SIG-M5 (cell line): ENCODE results near the gene YJEFN3.

Experiments
- DNase-seq: peaks from one replicate; lab custom pipeline; 2025; lab: John Stamatoyannopoulos, UW

Gene YJEFN3

DNA sequence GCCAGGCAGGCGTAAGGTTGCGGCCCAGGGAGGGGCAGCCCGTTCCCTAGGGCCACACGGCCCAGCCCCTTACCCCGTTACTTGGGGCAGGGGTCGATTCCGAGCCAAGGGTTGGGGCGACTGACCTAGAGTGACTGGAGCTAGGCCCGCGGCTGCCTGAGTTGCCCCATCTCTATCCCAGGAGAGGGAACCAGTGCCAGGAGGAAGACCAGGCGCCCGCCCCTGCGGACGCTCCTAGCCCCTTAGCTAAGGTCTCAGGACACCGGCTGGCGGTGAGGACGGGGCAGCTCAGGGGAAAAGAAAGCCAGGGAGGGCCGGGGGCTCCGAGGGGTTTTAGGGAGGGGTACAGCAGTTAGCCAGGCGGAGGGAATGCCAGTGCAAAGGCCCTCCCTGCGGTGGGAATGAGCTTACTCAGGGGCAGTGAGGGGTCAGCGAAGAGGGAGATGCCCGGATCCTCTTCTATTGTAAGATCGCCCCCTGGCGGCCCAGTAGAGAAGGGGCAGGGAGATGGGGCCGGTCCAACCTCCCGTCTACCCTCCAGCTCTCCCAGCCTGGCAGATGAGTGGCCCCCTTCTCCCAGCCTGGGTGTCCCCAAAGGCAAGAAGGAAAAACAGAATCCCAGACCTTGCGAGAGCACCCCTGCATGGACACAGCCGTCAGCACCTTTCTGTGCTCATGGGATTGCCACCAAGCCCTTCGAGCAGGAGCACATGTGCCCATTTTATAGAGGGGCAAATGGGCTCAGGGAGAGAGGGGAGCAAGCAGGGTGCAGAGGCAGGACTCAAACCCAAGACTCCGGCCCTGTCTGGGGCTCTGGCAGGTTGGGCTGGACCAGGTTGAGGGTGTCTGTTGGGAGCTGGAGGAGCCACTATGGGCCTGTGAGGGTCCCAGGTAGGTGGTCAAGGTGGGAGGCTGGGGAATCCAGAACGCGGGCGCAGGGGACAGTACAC, 25.6 kb downstream of the YJEFN3 start:
- no peak for DNase-seq

DNA sequence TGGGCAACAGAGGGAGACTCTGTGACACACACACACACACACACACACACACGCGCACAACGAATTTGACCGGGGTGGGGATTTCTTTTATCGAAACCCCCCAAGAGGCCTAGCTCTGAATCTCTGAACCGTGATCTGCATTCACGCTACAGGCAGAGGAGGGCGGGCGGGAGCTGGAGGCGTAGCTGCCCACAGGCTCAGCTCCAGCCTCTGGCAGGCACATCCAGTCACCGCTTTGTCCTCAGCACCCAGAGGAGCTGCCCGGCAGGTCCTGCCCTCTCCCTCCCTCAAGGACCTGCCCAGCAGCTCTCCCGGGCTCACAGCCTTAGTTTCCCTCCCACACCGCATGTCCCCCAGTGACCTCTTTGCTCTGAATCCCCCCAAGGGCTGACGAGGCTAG, 29.3 kb downstream of the YJEFN3 start:
- no peak for DNase-seq

DNA sequence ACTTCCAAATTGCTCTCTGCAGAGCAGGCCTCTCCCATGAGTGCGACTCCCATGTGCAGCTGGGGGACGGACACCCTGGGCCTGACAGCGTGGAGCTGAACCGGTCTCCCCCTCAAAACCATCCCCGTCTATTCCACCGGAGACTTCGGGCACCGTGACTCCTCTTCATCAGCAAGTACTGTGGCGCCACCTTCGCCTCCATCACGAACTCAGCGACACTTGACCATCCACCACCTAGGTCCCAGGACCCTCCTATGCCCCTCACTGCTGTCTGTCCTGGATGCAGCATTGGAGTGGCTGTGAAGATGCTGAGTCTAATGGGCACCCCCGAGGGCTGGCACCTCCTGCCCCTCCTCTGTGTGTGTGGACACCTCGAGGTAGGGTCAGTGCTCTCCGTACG, 29.9 kb downstream of the YJEFN3 start:
- DNase-seq, result no peak

DNA sequence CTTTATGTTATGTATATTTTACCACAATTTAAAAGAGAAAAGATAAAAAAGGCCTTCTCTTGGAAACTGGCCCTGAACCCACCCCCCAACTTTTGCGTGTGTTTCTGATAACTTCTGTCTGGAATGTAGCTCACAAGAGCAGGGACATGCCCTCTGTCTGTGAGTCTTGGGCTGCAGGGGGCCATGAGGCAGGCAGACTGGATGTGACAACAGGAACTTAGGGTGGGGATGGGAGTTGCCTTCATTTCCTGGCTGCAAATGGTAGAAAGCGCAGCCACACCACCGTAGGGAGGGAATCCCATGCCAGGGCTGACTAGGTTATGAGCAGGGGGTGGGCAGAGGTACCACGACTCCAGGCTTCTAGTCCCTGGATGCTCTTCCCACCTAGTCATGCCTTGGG, 31.2 kb downstream of the YJEFN3 start:
- no peak for DNase-seq

DNA sequence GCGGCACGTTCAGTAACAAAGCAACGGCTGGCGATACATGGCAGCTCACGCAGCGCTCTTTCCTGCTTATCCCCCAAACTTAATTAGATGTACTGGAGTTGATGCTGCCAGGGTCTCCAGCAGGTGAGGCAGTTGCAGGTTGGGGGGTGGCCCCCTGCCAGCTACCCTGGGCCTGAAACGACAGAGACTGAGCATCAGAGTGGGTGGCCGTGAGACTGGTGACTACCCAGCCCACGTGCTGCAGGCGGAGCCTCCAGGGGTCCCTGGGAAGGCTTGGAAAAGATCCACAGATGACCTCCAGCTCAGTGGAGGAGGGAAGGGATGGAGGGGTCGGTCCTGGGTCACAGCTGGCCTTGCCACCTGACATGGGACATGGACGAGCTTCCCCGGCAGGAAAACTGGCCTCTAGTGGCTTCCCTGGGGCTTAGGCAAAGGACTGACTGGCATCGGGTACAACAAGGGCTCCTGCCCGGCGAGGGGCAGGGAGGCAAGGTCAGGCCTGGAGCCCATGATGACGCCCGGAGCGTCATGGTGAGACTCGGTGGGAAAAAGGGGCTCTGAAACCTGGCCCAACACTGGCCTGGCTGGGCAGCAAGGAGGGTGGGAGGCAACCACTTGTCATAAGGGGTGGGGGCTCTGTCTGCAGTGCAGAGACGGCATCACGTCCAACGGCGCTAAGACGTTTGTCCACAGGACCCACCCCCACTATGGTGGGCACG, 33.4 kb downstream of the YJEFN3 start:
- DNase-seq, result no peak

DNA sequence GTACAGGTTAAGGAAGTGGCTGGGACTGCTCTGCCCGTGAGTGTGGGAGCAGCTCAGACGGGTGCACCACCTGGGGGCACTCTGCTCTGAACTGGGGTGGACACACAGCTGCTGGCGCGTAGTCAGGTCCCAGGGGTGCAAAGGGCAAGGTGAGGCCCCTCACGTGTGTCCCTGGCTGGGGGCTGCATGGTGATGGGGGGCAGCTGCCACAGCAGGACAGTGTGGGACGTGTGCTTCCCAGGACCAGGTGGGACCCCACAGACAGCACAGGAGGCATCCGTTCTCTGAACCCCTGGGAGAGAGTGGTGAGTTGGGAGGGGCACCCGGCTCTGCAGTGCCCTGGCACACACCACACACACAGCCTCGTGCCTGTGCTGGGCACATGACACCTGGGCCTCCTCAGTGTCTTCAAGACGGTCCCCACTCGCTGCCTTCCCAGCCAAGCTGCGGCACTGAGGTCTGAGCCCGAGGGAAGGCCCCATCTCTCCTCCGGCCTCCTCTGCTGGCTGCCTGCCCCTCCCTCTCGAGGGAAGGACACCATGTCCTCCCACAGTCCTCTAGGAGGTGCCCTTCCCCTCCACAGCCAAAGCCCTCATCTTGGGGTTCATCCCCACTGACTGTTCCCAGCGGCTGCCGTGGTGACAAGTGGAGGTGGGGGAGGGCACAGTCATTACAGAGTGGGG, 34.1 kb downstream of the YJEFN3 start:
- DNase-seq, result no peak

DNA sequence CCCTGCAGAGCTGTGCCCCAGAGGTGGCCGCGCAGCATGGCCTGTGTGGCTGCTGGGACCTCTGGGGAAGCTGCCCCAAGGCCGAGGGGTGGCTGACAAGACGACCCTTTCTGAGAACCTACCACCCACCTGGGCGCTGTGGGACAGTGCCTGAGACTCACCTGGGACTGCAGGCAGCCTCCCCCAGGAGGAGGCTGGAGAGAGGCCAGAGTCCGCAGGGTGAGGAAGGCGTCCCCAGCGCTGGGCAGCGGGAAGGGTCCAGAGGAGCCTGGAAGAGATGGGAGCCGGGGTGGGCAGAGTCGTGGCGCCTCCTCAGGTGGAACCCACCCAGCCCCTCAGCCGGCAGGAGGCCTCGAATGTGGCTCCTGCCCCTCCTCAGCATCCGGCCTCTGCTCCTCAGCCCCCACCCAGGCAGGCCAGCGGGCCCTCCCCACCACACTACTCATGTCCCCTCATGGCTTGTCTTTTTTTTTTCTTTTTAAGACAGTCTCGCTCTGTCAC, 34.7 kb downstream of the YJEFN3 start:
- no peak for DNase-seq

DNA sequence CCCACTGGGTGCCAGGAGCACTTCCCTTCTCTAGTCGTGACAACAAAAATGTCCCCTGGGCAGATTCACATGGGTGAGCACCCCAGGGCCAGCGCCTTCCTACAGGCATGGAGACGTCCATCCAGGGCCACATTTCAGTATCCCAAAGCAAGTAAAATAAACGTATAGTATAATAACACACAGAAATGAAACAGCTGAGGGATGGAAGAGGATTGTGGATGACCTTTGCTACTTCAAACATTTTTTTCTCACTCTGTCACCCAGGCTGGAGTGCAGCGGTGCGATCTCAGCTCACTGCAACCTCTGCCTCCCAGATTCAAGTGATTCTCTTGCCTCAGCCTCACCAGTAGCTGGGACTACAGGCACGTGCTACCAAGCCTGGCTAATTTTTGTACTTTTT, 37.6 kb downstream of the YJEFN3 start:
- no peak for DNase-seq

DNA sequence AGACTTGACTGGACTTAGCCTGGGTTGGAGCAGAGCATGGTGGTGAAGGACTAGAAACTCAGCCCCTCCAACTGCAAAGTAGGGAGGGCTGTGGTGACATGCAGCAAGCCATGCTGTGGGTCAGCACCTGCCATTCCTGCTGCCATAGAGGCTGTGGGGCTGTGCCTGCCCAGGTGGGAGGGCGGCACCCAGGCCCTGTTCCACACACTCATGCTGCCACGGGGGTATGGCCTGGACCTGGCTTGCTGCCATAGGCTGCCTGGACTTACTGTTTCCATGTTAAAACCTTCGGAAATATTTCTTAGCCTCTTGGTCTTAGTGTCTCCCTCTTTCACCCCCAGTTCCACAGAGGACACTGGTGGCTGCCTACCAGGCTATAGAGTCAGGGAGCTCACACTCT, 38.7 kb downstream of the YJEFN3 start:
- DNase-seq, result no peak

DNA sequence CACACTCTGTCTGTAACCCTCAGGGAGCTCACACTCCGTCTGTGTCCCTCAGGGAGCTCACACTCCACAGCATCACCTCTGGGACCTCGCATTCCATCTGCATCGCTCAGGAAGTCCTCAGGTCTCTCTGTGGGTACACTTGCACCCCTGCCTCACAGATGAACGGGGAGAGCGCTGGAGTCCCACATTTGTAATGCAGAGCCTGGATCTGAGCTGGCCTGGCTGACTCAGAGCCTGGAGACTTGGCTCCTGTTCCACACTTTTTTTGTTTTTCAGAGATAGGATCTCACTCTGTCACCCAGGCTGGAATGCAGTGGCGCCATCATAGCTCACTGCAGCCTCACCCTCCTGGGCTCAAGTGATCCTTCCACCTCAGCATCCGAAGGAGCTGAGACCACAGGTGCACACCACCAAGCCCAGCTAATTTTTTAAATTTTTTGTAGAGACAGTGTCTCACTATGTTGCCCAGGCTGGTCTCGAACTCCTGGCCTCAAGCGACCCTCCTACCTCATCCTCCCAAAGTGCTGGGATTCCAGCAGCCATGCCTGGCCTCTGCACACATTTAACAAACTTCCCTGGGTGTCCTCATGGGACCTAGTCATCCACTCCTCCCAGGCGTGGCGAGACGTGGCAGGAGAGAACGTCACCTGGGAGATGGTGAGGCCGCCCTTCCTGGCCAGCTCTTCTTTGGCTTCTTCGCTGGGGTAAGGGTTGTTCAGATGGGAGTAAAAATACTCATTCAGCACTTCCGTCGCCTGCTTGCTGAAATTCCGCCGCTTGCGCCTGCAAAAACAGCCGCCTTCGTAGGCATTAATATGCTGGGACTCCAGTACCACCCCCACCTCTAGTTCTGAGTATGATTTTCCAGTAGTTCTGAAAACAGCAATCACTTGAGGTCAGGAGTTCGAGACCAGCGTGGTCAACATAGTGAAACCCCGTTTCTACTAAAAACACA, 40.4 kb downstream of the YJEFN3 start:
- DNase-seq, result no peak

DNA sequence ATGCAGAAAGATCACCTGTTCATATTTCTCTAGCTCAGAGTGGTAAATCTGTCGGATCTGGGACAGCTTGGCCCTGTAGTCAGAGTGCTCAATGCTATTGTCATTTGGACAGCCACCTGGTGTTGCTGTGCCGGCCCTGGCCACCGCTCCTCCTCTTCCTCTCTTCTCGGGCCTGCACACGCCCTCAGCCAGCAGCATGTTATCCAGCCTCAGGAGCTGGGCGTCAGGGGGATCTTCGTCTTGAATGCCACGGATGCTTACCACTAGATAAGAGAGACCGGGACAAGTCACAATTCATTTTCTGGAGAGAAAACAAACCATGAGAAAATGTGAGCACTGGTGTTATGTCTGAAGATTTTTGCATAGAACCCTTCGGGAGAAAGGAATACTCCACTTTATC, 41.9 kb downstream of the YJEFN3 start:
- DNase-seq, result no peak

DNA sequence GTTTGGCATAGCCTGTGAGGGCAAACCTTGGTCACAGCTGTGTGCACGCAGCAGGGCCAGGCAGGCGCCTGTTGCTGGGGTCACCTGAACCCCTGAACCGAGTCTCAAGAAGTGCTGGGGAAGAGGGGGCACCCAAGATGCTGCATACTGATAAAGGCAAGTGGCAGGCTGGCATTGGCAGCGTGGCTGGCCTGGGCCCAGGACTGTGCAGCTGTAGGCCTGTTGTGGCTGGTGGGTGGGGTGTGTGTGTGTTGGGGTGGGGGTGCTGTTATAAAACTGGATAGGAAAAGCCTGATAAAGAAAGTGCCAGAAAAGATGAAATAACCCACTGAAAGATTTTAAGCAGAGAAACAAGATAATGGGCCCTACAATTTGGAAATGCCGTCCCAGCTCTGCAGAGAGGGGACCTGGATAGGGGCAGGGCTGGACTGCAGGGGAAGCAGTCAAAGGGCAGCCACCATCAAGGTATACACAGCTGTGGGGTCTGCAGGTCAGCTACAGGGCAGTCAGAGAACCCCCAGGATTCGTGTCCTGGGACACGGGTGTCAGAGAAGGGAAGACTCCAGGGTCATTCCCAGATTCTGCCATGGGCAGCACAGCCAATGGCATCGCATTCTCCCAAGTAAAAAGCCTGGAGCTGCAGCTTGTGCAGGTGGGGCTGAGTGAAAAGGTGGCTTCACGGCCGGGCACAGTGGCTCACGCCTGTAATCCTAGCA, 42.5 kb downstream of the YJEFN3 start:
- DNase-seq, result no peak

DNA sequence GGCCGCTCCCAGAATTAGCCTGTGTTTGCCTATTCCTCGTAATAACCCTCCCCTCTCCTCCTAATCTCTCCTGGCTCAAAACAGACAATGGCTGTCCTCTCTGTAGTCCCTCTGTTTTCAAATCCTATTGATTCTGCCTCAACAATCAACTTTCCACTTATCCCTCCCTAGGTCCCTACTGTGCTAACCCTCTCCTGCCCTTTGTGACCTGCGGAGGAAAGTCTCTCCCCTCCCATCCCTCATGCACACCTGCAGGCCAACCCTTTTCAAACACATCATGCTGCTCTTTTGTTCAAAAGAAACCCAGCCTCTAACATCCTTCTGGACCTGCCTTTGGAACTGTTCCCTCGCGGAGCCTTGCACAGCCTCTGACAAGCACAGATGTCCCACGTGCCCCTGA, 46.7 kb downstream of the YJEFN3 start:
- DNase-seq, result no peak

DNA sequence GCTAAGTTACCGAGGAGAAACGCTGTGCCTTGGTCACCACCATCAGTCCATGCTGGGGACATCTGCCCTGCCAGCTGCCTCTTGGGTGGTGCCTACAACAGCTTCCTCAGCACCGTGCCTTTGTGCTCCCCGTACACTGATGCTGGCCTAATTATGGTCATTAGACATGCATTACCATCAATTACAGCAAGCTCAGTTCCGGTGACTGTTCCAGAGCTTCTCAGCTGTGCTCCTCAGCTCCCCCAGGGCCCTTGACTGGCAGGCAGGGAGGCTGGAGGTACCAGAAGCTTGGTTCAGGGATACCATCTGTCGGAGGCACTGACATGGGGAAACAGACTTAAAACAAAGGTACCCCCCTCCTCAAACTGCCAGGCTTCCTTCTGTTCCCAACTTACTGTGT, 49.5 kb downstream of the YJEFN3 start:
- no peak for DNase-seq

DNA sequence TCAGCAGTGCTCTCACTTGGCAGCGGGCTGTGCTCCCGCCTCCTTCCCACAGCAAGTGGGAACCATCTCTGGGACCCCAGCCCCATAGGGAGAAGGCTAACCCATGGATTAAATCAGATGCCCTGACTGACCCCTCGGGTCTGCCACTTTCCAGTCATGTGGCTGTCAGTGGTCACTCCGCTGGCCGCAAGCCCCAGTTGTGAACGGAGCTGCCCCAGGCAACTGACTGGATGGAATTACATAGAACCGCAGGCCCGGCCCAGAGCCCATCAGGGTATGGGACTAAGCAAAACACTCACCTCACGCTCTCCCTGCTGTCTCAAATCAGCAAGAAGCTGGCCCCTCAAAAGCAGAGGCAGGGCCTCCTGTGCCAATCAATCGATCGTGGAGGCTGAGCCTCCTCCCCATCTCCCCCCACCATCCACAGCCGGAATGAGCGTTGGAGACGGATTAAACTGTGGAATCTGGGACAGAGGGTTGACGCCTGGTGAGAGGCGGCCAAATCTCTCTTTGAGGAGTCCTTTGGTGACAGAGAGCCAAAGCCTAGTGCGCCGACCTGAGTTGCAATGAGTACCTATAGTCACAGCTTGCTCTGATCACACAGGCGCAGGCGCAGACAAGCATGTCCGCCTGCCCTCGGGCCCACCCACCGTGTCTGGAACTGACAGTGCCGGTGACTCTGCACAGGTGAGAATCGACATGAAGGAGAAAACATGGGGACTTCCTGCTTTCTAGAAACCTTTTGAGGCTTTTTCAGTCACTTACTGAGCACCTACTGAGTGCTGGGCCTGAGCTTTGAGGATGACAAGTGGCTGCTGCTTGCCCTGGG, 51.0 kb downstream of the YJEFN3 start:
- no peak for DNase-seq

DNA sequence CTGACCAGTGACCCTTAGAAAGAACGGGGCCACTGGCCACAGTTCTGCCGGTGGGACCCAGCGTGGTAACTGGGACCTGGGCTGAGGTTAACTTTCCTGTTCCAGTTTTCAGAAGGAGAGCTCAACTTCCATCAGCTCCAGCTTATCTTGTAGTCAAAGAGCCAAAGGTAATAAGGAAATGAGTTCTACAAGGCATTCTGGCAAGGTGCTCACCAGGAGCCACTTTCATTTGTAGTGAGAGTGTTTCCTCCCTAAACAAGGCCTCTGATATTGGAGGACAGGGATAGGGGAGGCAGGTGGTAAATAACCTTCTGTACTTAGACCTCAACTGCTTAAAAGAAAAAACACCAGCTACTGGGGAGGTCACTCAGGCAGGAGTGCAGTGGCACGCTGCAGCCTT, 51.7 kb downstream of the YJEFN3 start:
- no peak for DNase-seq

DNA sequence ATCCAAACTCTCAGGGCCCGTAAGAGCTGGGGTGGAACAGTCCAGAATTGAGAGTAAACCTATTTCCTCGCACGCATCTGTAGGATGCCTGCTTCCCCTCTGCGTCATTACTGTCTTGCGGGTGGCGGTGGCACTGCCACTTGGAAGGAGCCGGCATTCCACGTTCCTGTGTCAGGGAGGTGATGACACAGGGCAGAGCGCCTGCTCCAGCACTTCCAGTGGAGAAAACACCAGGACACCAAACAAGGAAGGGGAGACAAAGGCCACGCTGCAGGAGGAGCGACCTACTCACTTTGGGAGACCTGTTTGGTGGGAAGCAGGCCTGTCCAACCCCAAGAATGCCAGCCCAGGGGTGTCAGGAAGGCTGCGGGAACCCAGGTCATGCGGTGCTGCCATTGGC, 52.7 kb downstream of the YJEFN3 start:
- DNase-seq, result no peak

DNA sequence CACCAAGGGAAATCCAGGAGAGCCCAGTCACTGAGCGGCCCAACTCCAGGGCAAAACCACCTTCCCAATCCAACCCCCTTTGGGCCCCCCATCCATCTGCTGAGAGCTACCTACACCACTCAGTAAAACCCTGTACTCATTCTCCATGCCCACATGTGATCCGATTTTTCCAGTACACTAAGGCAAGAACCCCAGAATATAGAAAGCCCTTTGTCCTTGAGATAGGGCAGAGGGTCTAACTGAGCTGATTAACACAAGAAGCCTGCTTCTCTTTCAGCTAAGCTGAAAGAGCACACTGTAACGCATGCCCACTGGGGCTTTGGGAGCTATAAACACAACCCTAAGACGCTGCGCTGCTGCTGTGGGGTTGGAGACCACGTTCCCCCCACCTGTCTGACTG, 53.8 kb downstream of the YJEFN3 start:
- DNase-seq, result no peak

DNA sequence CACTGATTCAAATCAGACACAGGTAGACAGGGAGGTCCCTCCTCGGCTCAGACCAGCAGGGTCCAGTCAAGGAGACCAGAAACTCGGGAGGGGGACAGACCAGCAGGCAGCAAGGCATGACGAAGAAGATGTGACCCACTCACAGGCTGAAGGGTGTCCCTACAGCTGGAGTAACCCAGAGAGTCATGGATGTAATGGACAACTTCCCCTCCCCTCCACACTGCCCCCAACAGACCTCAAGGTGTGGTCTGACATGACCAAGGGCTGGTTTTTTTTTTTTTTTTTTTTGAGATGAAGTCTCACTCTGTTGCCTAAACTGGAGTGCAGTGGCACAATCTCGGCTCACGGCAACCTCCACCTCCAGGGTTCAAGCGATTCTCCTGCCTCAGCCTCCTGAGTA, 55.6 kb downstream of the YJEFN3 start:
- DNase-seq, result no peak
